Omental fat pad (tissue), 4 donors: Measurements from ENCODE around the gene AGAP2. TPM values are rescaled to one million over a fixed set of nuclear protein-coding genes. Genes with fewer than 3 reads are reported as not detected.

Experiments used
- ATAC-seq: fragments of 150-250 bp; one replicate; pipeline ENCODE4 v1.9.1; 2016; ENCODE audit warnings: mild to moderate bottlenecking, moderate library complexity; ENCODE audit not compliant: low FRiP score
- DNase-seq: peaks from one replicate; pipeline ENCODE4 v3.0.0-alpha.2; 2019; ENCODE audit warnings: low spot score
- CTCF ChIP-seq, 3 donors: fragments of 450-650 bp; IDR thresholded peaks; one replicate each; pipeline ENCODE4 v1.5.1; 2016 to 2017; ENCODE audit warnings: antibody characterized with exemption in 3 of 3, mild to moderate bottlenecking in 3 of 3, moderate library complexity in 2 of 3
- total RNA-seq, 4 donors: library from RNA; depleted of rRNA; stranded (reverse); fragments of >200 nt; gene quantifications; one replicate each; pipeline ENCODE4 v1.1.0, GENCODE V29; 2016

The AGAP2 gene
- total RNA-seq, 4 donors from 2014 or later, result 1.2 to 7.1 (median 1.9) TPM

GRCh38 chr12:57695770-57696432 is 42.6 kb downstream of the AGAP2 start:
- no peak for ATAC-seq
- no peak for DNase-seq
- no peak for TF ChIP-seq CTCF (IDR thresholded peaks at IDR 0.05)

- DNase-seq, result no peak
- no peak for TF ChIP-seq CTCF (IDR thresholded peaks at IDR 0.05)
- ATAC-seq, result peak; percentile 1
Observed at GRCh38 chr12:57694459-57695019, 44.0 kb downstream of the AGAP2 start.

- ATAC-seq, result peak; percentile 99
- TF ChIP-seq CTCF (IDR thresholded peaks at IDR 0.05), result peak in 2 of 3 donors; percentile 35 to 40
- peak; percentile 91 for DNase-seq
Observed at GRCh38 chr12:57693659-57694458, 44.7 kb downstream of the AGAP2 start, which contains the start of gene OS9. Gene OS9 (plus strand): TSS chr12:57694132. CDS start chr12:57694162, 30 bp downstream.

GRCh38 chr12:57693317-57693658 is 45.3 kb downstream of the AGAP2 start:
- TF ChIP-seq CTCF (IDR thresholded peaks at IDR 0.05), result no peak
- ATAC-seq, result no peak
- no peak for DNase-seq

GRCh38 chr12:57692500-57692899 is 46.0 kb downstream of the AGAP2 start:
- TF ChIP-seq CTCF (IDR thresholded peaks at IDR 0.05), result no peak
- DNase-seq, result no peak
- no peak for ATAC-seq

DNA sequence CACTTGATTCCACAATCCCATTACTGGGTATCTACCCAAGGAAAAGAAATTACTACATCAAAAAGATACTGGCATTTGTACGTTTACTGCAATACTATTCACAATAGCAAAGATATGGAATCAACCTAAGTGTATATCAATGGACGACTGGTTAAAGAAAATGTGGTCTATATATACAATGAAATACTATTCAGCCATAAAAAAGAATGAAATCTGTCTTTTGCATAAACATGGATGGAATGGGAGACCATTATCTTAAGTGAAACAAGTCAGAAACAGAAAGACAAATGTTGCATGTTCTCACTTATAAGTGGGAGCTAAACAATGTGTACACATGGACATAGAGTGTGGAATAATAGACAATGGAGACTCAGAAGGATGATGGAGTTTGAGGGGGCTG is 49.6 kb downstream of the AGAP2 start:
- ATAC-seq, result no peak
- DNase-seq, result no peak
- no peak for TF ChIP-seq CTCF (IDR thresholded peaks at IDR 0.05)
